Measurements from ENCODE around the gene FOSL1. TPM values are rescaled to one million over a fixed set of nuclear protein-coding genes. Genes with fewer than 3 reads are reported as not detected.

FOSL1 gene
- total RNA-seq, 3 donors from 2014 or later (not counting 1 experiment from before 2014, with no cell fraction given): 3.4 to 9.0 (median 6.8) TPM

- intact Hi-C loops (cut with micrococcal nuclease): no loop called here
- H3K4me1 Mint-ChIP-seq: peaks cover 30 to 39% of the 10 kb centered on the region in 2 donors
- Histone ChIP-seq H3K27ac (ENCODE audit: low read length) (no peak overlapping the region), H3K9me3 (ENCODE audit: control insufficient read depth, insufficient read depth, low read length) (peaks cover 4% of the 10 kb centered on the region), H3K4me1 (ENCODE audit: control insufficient read depth, insufficient read depth, low read length) (peaks cover 32% of the 10 kb centered on the region), H3K4me3 (ENCODE audit: low read length) (no peak overlapping the region), H3K27me3 (ENCODE audit: control insufficient read depth, insufficient read depth, low read length) (no peaks in the 10 kb centered on the region), H3K36me3 (ENCODE audit: control insufficient read depth, insufficient read depth, low read length) (peaks cover 54% of the 10 kb centered on the region)
- DNase-seq (peak in 1 of 2 donors; percentile 13), ATAC-seq (no peak)
- H3K36me3 Mint-ChIP-seq: peaks cover 7% of the 10 kb centered on the region
- no peak for TF ChIP-seq CTCF (IDR thresholded peaks at IDR 0.05)
- no peaks in the 10 kb centered on the region for H3K9me3 Mint-ChIP-seq
- no peaks in the 10 kb centered on the region for H3K27me3 Mint-ChIP-seq (ENCODE audit: low read depth in 2 of 2)
- 97% methylated on average over 10 of the region's 10 CpGs for WGBS (ENCODE audit: insufficient coverage)
- H3K27ac Mint-ChIP-seq: peak overlapping the region in 1 of 2 donors; percentile 63
- H3K4me3 Mint-ChIP-seq: no peak overlapping the region
Observed at GRCh38 chr11:65851811-65852507, 48.2 kb downstream of the FOSL1 start.

GRCh38 chr11:65851083-65851579 is 49.1 kb downstream of the FOSL1 start:
- no peak for ATAC-seq
- intact Hi-C loops (cut with micrococcal nuclease): no loop called here
- peaks cover 7% of the 10 kb centered on the region for H3K36me3 Mint-ChIP-seq
- Histone ChIP-seq H3K9me3 (ENCODE audit: control insufficient read depth, insufficient read depth, low read length) (peaks cover 4% of the 10 kb centered on the region), H3K4me1 (ENCODE audit: control insufficient read depth, insufficient read depth, low read length) (peaks cover 25% of the 10 kb centered on the region), H3K27me3 (ENCODE audit: control insufficient read depth, insufficient read depth, low read length) (no peaks in the 10 kb centered on the region), H3K27ac (ENCODE audit: low read length) (no peak overlapping the region), H3K36me3 (ENCODE audit: control insufficient read depth, insufficient read depth, low read length) (peaks cover 53% of the 10 kb centered on the region), H3K4me3 (ENCODE audit: low read length) (no peak overlapping the region)
- H3K9me3 Mint-ChIP-seq: no peaks in the 10 kb centered on the region
- 94% methylated on average over 13 of the region's 14 CpGs for WGBS (ENCODE audit: insufficient coverage)
- TF ChIP-seq CTCF (IDR thresholded peaks at IDR 0.05): no peak
- H3K4me3 Mint-ChIP-seq: no peak overlapping the region
- peak in 1 of 2 donors; percentile 26 for DNase-seq
- peaks cover 22 to 31% of the 10 kb centered on the region in 2 donors for H3K4me1 Mint-ChIP-seq
- H3K27me3 Mint-ChIP-seq (ENCODE audit: low read depth in 2 of 2): no peaks in the 10 kb centered on the region
- H3K27ac Mint-ChIP-seq: no peak overlapping the region

GRCh38 chr11:65850217-65851082 is 49.7 kb downstream of the FOSL1 start:
- intact Hi-C loops (cut with micrococcal nuclease): no loop called here
- no peaks in the 10 kb centered on the region for H3K9me3 Mint-ChIP-seq
- no peaks in the 10 kb centered on the region for H3K27me3 Mint-ChIP-seq (ENCODE audit: low read depth in 2 of 2)
- TF ChIP-seq CTCF (IDR thresholded peaks at IDR 0.05): no peak
- H3K4me3 ChIP-seq (ENCODE audit: low read length): no peak overlapping the region
- peaks cover 46% of the 10 kb centered on the region for H3K36me3 ChIP-seq (ENCODE audit: control insufficient read depth, insufficient read depth, low read length)
- peaks cover 17 to 28% of the 10 kb centered on the region in 2 donors for H3K4me1 Mint-ChIP-seq
- peaks cover 18% of the 10 kb centered on the region for H3K4me1 ChIP-seq (ENCODE audit: control insufficient read depth, insufficient read depth, low read length)
- H3K9me3 ChIP-seq (ENCODE audit: control insufficient read depth, insufficient read depth, low read length): peaks cover 4% of the 10 kb centered on the region
- no peak overlapping the region for H3K4me3 Mint-ChIP-seq
- peaks cover 7% of the 10 kb centered on the region for H3K36me3 Mint-ChIP-seq
- no peak overlapping the region for H3K27ac ChIP-seq (ENCODE audit: low read length)
- DNase-seq (peak in 1 of 2 donors; percentile 14), ATAC-seq (no peak)
- no peak overlapping the region for H3K27ac Mint-ChIP-seq
- 92% methylated on average over 19 of the region's 20 CpGs for WGBS (ENCODE audit: insufficient coverage)
- no peaks in the 10 kb centered on the region for H3K27me3 ChIP-seq (ENCODE audit: control insufficient read depth, insufficient read depth, low read length)
